GM13976 (cell line): ENCODE measurements around the gene SPATA21.

ENCODE experiments used
- DNase-seq: peaks from one replicate; pipeline ENCODE4 v3.0.0; 2012; ENCODE audit warnings: low spot score
- CTCF ChIP-seq: IDR thresholded peaks from 2 replicates; pipeline ENCODE4 v1.5.1; 2012; ENCODE audit warnings: borderline replicate concordance, mild to moderate bottlenecking; ENCODE audit not compliant: insufficient read depth; ENCODE audit errors: extremely low read depth, missing control alignments, control extremely low read depth
- in situ Hi-C: fragments of 300-500 bp; cut with MboI; formaldehyde crosslinking; loops from one replicate; pipeline ENCODE4 v1.12.0; 2022; ENCODE audit warnings: low sequenced_read_pairs, mixed read lengths, inconsistent platforms; ENCODE audit not compliant: unreplicated experiment

SPATA21 gene

GRCh38 chr1:16447641-16448040, 10.4 kb upstream of the SPATA21 start:
- DNase-seq, result no peak
- in situ Hi-C loops, result no loop called here
- no peak for TF ChIP-seq CTCF

GRCh38 chr1:16446116-16446515, 8.9 kb upstream of the SPATA21 start:
- in situ Hi-C loops, result no loop called here
- DNase-seq, result no peak
- TF ChIP-seq CTCF, result no peak

GRCh38 chr1:16445052-16445451, 7.8 kb upstream of the SPATA21 start:
- in situ Hi-C loops, result no loop called here
- no peak for TF ChIP-seq CTCF
- no peak for DNase-seq

- no peak for DNase-seq
- no peak for TF ChIP-seq CTCF
- in situ Hi-C loops, result no loop called here
Measured at GRCh38 chr1:16443975-16444770, 6.9 kb upstream of the SPATA21 start.

- no peak for TF ChIP-seq CTCF
- DNase-seq, result no peak
- in situ Hi-C loops, result no loop called here
Measured at GRCh38 chr1:16442941-16443340, 5.7 kb upstream of the SPATA21 start.

- no peak for DNase-seq
- in situ Hi-C loops, result no loop called here
- no peak for TF ChIP-seq CTCF
Measured at GRCh38 chr1:16442265-16442664, 5.0 kb upstream of the SPATA21 start.
